Measurements from ENCODE around the gene EXOC3L4. TPM values are rescaled to one million over a fixed set of nuclear protein-coding genes. Genes with fewer than 3 reads are reported as not detected.
"Not testable (repeated sequence)": the region's sequence is repeated elsewhere in the genome, so short reads cannot be mapped to it uniquely, and the experiment has no call there.

EXOC3L4 gene
- 0.81 TPM for total RNA-seq (ENCODE audit: unreplicated experiment)
- long read RNA-seq = 0 reads

DNA sequence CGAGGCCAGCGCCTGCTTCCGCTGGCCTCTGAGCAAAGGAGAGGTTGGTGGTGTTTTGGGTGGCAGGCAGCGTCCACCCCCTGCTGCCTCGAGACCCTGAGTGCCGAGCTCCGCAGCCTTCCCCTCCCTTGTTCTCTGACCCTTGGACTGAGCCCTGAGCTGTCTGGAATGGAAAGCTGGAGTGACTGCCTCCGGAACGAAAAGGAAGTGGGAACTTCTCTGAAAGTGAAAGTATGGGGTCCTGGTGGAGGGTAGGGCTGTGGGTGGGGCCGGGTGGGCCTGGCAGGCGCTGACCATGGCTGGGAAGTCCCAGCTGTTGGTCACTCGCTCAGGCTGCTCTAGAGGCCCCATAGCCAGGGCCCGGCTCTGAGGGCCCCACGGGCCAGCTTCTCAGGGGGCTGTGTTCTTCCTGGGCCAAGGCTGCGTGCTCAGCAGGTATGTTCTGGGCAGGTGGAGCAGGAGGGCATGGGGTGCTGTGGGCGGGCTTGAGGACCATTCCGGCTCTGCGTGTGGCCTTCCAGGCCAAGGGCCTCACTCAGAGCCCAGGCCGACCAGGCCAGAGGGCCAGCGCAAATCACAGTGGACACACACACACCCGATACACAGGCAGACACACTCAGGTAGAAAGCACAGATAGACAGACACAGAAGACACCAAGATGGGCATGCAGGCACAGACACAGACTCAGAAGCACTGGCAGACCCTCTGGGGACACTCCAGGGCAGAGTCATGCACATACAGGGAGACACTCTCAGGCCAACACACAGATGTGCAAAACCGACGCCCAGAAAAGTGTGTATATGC lies at the start of gene EXOC3L4:
Gene EXOC3L4, plus strand, starts transcription at position 320 of the 804 bp plus-strand sequence. CDS start 5,495 bp downstream, outside the sequence.
- Mint-ChIP-seq H3K27me3 (ENCODE audit: unreplicated experiment) (peaks cover 5% of the 10 kb centered on the region), H3K9me3 (ENCODE audit: unreplicated experiment) (no peaks in the 10 kb centered on the region), H3K4me1 (ENCODE audit: low read depth, unreplicated experiment) (no peaks in the 10 kb centered on the region), H3K27ac (ENCODE audit: unreplicated experiment) (no peak within 1 kb of the TSS), H3K36me3 (ENCODE audit: unreplicated experiment) (no peaks in the 10 kb centered on the region), H3K4me3 (ENCODE audit: unreplicated experiment) (no peak within 1 kb of the TSS)
- TF ChIP-seq, protein P1, sequence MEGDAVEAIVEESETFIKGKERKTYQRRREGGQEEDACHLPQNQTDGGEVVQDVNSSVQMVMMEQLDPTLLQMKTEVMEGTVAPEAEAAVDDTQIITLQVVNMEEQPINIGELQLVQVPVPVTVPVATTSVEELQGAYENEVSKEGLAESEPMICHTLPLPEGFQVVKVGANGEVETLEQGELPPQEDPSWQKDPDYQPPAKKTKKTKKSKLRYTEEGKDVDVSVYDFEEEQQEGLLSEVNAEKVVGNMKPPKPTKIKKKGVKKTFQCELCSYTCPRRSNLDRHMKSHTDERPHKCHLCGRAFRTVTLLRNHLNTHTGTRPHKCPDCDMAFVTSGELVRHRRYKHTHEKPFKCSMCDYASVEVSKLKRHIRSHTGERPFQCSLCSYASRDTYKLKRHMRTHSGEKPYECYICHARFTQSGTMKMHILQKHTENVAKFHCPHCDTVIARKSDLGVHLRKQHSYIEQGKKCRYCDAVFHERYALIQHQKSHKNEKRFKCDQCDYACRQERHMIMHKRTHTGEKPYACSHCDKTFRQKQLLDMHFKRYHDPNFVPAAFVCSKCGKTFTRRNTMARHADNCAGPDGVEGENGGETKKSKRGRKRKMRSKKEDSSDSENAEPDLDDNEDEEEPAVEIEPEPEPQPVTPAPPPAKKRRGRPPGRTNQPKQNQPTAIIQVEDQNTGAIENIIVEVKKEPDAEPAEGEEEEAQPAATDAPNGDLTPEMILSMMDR (IDR thresholded peaks at IDR 0.05; ENCODE audit: partially characterized antibody, unreplicated experiment) = no peak
- no peak for DNase-seq

DNA sequence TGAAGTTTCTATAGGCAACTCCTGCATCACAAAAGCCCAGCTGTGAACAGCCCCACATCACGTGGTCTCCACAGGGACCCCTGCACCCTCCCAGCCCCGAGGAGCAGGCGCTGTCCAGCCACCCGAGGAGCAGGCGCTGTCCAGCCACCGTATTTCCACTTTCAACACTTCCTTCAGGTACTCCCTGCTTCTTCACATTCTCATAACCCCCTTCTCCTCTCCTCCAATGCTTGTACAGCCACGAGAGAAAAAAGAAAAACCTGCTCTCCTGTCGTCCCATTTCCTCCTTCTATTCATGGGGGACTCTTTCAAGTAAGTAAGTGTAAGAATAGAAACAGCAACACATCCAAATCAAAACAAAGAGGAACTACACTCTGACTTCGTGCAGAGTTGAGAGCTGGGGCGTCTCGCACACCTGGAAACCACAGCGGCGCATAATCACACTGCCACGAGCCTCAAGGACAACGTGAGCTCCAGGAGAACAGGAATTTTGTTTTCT lies 49.1 kb upstream of the EXOC3L4 start:
- no peak overlapping the region for H3K4me3 Mint-ChIP-seq (ENCODE audit: unreplicated experiment)
- TF ChIP-seq, protein P1 (IDR thresholded peaks at IDR 0.05; ENCODE audit: partially characterized antibody, unreplicated experiment) = no peak
- H3K27ac Mint-ChIP-seq (ENCODE audit: unreplicated experiment) = peak overlapping the region; percentile 25
- peaks cover 3% of the 10 kb centered on the region for H3K27me3 Mint-ChIP-seq (ENCODE audit: unreplicated experiment)
- H3K4me1 Mint-ChIP-seq (ENCODE audit: low read depth, unreplicated experiment) = peaks cover 13% of the 10 kb centered on the region
- peaks cover 7% of the 10 kb centered on the region for H3K36me3 Mint-ChIP-seq (ENCODE audit: unreplicated experiment)
- DNase-seq = no peak
- no peaks in the 10 kb centered on the region for H3K9me3 Mint-ChIP-seq (ENCODE audit: unreplicated experiment)

DNA sequence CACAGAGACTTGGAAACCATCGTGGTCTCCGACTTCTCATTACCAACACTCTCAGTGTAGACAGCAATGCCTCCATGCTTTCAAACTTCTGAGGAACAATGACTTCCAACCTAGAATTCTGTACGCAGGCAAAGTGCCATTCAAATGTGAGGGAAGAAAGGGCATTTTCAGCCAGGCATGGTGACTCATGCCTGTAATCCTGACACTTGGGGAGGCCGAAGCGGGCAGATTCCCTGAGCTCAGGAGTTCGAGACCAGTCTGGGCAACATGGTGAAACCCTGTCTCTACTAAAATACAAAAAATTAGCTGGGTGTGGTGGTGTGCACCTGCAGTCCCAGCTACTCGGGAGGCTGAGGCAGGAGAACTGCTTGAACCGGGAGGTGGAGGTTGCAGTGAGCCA lies 47.1 kb upstream of the EXOC3L4 start:
- not testable (repeated sequence) for H3K27me3 Mint-ChIP-seq (ENCODE audit: unreplicated experiment); DNase-seq; H3K36me3 Mint-ChIP-seq (ENCODE audit: unreplicated experiment); H3K4me3 Mint-ChIP-seq (ENCODE audit: unreplicated experiment); H3K9me3 Mint-ChIP-seq (ENCODE audit: unreplicated experiment); H3K27ac Mint-ChIP-seq (ENCODE audit: unreplicated experiment)
- peaks cover 13% of the 10 kb centered on the region for H3K4me1 Mint-ChIP-seq (ENCODE audit: low read depth, unreplicated experiment)

DNA sequence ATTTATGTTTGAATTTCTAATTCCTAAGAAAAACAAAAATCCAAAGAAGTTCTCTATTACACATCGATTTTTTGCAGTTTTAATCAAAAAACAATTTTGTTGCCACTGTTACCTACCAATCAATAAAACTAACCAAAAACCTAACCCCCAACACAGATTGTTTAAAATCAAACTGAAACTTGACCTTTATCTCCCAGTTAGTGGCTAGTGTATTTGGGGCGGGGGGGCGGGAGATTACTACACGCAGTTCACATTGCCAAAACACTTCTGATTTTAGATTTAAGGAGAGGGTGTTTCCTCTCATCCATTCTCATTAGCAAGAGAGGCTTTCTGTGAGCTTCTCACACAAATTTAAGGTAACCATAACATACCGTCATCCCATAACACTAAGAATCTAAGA lies 43.6 kb upstream of the EXOC3L4 start:
- Mint-ChIP-seq H3K9me3 (ENCODE audit: unreplicated experiment) (peaks cover 4% of the 10 kb centered on the region), H3K36me3 (ENCODE audit: unreplicated experiment) (no peaks in the 10 kb centered on the region)
- DNase-seq = no peak

DNA sequence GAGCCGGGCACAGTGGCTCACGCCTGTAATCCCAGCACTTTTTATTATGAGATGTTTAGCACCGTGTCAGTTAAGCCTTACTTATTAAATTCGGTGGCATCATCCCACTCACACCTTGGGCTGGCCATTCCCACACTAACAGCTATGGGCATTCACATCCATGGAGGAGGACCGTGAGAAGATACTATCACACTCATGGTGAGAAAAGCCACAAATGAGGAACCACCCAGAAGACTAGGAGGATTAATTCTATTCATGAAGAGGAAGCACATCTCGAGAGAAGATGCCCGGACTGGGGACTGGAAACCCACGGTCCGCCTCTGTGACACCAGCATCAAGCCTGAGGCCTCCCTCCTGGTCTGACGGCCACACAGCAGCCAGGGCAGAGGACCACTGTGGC lies 42.1 kb upstream of the EXOC3L4 start:
- Mint-ChIP-seq H3K4me3 (ENCODE audit: unreplicated experiment) (no peak overlapping the region), H3K9me3 (ENCODE audit: unreplicated experiment) (peaks cover 5% of the 10 kb centered on the region), H3K27me3 (ENCODE audit: unreplicated experiment) (peaks cover 4% of the 10 kb centered on the region), H3K4me1 (ENCODE audit: low read depth, unreplicated experiment) (peaks cover 12% of the 10 kb centered on the region), H3K27ac (ENCODE audit: unreplicated experiment) (no peak overlapping the region), H3K36me3 (ENCODE audit: unreplicated experiment) (no peaks in the 10 kb centered on the region)
- DNase-seq = no peak
- TF ChIP-seq, protein P1 (IDR thresholded peaks at IDR 0.05; ENCODE audit: partially characterized antibody, unreplicated experiment) = no peak

More for the DNA sequence above, 43.6 kb upstream of the EXOC3L4 start:
- Mint-ChIP-seq H3K4me3 (ENCODE audit: unreplicated experiment) (no peak overlapping the region), H3K27me3 (ENCODE audit: unreplicated experiment) (peaks cover 3% of the 10 kb centered on the region), H3K4me1 (ENCODE audit: low read depth, unreplicated experiment) (peaks cover 14% of the 10 kb centered on the region), H3K27ac (ENCODE audit: unreplicated experiment) (no peak overlapping the region)
- TF ChIP-seq, protein P1 (IDR thresholded peaks at IDR 0.05; ENCODE audit: partially characterized antibody, unreplicated experiment) = no peak
